Measurements from ENCODE around the gene MROH2A.

Gene MROH2A

GRCh38 chr2:233802132-233802815 lies 24.1 kb downstream of the MROH2A start:
- DNase-seq (ENCODE audit: low spot score): no peak

GRCh38 chr2:233803292-233803911 lies 25.3 kb downstream of the MROH2A start:
- DNase-seq (ENCODE audit: low spot score): no peak

- DNase-seq (ENCODE audit: low spot score): no peak
Measured at GRCh38 chr2:233803994-233804393, 25.9 kb downstream of the MROH2A start.

- no peak for DNase-seq (ENCODE audit: low spot score)
Measured at GRCh38 chr2:233807215-233807865, 29.2 kb downstream of the MROH2A start.

GRCh38 chr2:233807966-233808935 lies 30.1 kb downstream of the MROH2A start:
- DNase-seq (ENCODE audit: low spot score): no peak

- no peak for DNase-seq (ENCODE audit: low spot score)
Measured at GRCh38 chr2:233810385-233810784, 32.3 kb downstream of the MROH2A start.

- no peak for DNase-seq (ENCODE audit: low spot score)
Measured at GRCh38 chr2:233811087-233811486, 33.0 kb downstream of the MROH2A start.

GRCh38 chr2:233811732-233812131 lies 33.6 kb downstream of the MROH2A start:
- DNase-seq (ENCODE audit: low spot score): no peak

- DNase-seq (ENCODE audit: low spot score): no peak
Measured at GRCh38 chr2:233813236-233814055, 35.3 kb downstream of the MROH2A start.

GRCh38 chr2:233814056-233814835 lies 36.1 kb downstream of the MROH2A start:
- no peak for DNase-seq (ENCODE audit: low spot score)

- DNase-seq (ENCODE audit: low spot score): no peak
Measured at GRCh38 chr2:233815861-233816260, 37.7 kb downstream of the MROH2A start.

- no peak for DNase-seq (ENCODE audit: low spot score)
Measured at GRCh38 chr2:233816334-233816733, 38.2 kb downstream of the MROH2A start.

- DNase-seq (ENCODE audit: low spot score): no peak
Measured at GRCh38 chr2:233816771-233817170, 38.6 kb downstream of the MROH2A start.

GRCh38 chr2:233817361-233817911 lies 39.3 kb downstream of the MROH2A start:
- no peak for DNase-seq (ENCODE audit: low spot score)

GRCh38 chr2:233817995-233818638 lies 40.0 kb downstream of the MROH2A start:
- no peak for DNase-seq (ENCODE audit: low spot score)

- no peak for DNase-seq (ENCODE audit: low spot score)
Measured at GRCh38 chr2:233818639-233819621, 40.8 kb downstream of the MROH2A start.

GRCh38 chr2:233819884-233820773 lies 42.0 kb downstream of the MROH2A start:
- DNase-seq (ENCODE audit: low spot score): no peak

- no peak for DNase-seq (ENCODE audit: low spot score)
Measured at GRCh38 chr2:233820774-233821105, 42.6 kb downstream of the MROH2A start.
